ENCODE measurements around the gene CPN2. TPM values are rescaled to one million over a fixed set of nuclear protein-coding genes. Genes with fewer than 3 reads are reported as not detected.

CPN2 gene
- total RNA-seq, 1 donor from 2014 or later: not detected

GRCh38 chr3:194396859-194397756 lies 46.0 kb upstream of the CPN2 start:
- intact Hi-C loops (cut with DNase I): loop anchor here (10.0 kb wide), 1 partner anchor 52 kb away; no protein-coding TSS in a partner anchor
- Histone ChIP-seq H3K27ac (peak overlapping the region; percentile 11), H3K27me3 (ENCODE audit: low read depth) (peaks cover 23% of the 10 kb centered on the region), H3K36me3 (no peaks in the 10 kb centered on the region), H3K4me1 (peaks cover 29% of the 10 kb centered on the region), H3K4me3 (peak overlapping the region; percentile 39), H3K9me3 (no peaks in the 10 kb centered on the region)
- DNase-seq (no peak), ATAC-seq (peak; percentile 55 to 70)
- no peak for TF ChIP-seq CTCF (IDR thresholded peaks at IDR 0.05)

GRCh38 chr3:194396539-194396858 lies 45.4 kb upstream of the CPN2 start:
- peak overlapping the region; percentile 11 for H3K27ac ChIP-seq
- ATAC-seq: no peak
- intact Hi-C loops (cut with DNase I): loop anchor here (10.0 kb wide), 1 partner anchor 52 kb away; no protein-coding TSS in a partner anchor

GRCh38 chr3:194395778-194396538 lies 44.8 kb upstream of the CPN2 start:
- ATAC-seq (peak; percentile 60 to 69), DNase-seq (no peak)
- no peaks in the 10 kb centered on the region for H3K9me3 ChIP-seq
- no peaks in the 10 kb centered on the region for H3K36me3 ChIP-seq
- H3K27ac ChIP-seq: peak overlapping the region; percentile 31
- H3K27me3 ChIP-seq (ENCODE audit: low read depth): peaks cover 28% of the 10 kb centered on the region
- H3K4me3 ChIP-seq: peak overlapping the region; percentile 39
- peaks cover 29% of the 10 kb centered on the region for H3K4me1 ChIP-seq
- TF ChIP-seq CTCF (IDR thresholded peaks at IDR 0.05): no peak
- intact Hi-C loops (cut with DNase I): loop anchor here (10.0 kb wide), 1 partner anchor 51 kb away; no protein-coding TSS in a partner anchor

More at GRCh38 chr3:194396539-194396858, 45.4 kb upstream of the CPN2 start:
- DNase-seq: no peak
- H3K4me3 ChIP-seq: peak overlapping the region; percentile 39
- H3K27me3 ChIP-seq (ENCODE audit: low read depth): peaks cover 28% of the 10 kb centered on the region
- no peak for TF ChIP-seq CTCF (IDR thresholded peaks at IDR 0.05)
- no peaks in the 10 kb centered on the region for H3K9me3 ChIP-seq
- peaks cover 29% of the 10 kb centered on the region for H3K4me1 ChIP-seq
- no peaks in the 10 kb centered on the region for H3K36me3 ChIP-seq

- H3K27me3 ChIP-seq (ENCODE audit: low read depth): peaks cover 28% of the 10 kb centered on the region
- no peak for DNase-seq
These were observed 44.1 kb upstream of the CPN2 start for GRCh38 chr3:194395212-194395611.

More at GRCh38 chr3:194395212-194395611, 44.1 kb upstream of the CPN2 start:
- H3K36me3 ChIP-seq: no peaks in the 10 kb centered on the region
- no peak for ATAC-seq
- H3K9me3 ChIP-seq: no peaks in the 10 kb centered on the region
- intact Hi-C loops (cut with DNase I): loop anchor here (10.0 kb wide), 1 partner anchor 50 kb away; no protein-coding TSS in a partner anchor
- H3K4me1 ChIP-seq: peaks cover 29% of the 10 kb centered on the region
- H3K4me3 ChIP-seq: no peak overlapping the region
- no peak overlapping the region for H3K27ac ChIP-seq
- no peak for TF ChIP-seq CTCF (IDR thresholded peaks at IDR 0.05)
